MM.1S (cell line): Measurements from ENCODE around the gene EPHA7.

Source experiments
- DNase-seq: peaks from one replicate; pipeline ENCODE4 v3.0.0-alpha.2; 2015
- H2AFZ ChIP-seq: fragments of 300-600 bp; sonication (generic); 2 replicates; pipeline ENCODE4 v1.6.0; 2016; ENCODE audit warnings: antibody characterized with exemption, low read length
- H3F3A ChIP-seq: fragments of 300-600 bp; sonication (generic); 2 replicates; pipeline ENCODE4 v1.6.1; 2016; ENCODE audit warnings: mild to moderate bottlenecking, antibody characterized with exemption, low read length, moderate library complexity, mixed read lengths; ENCODE audit not compliant: insufficient read depth
- H3K27ac ChIP-seq: fragments of 300-600 bp; sonication (generic); 2 replicates; pipeline ENCODE4 v1.5.1; 2016; ENCODE audit warnings: mild to moderate bottlenecking, low read length
- H3K27me3 ChIP-seq: fragments of 300-600 bp; sonication (generic); replicated peaks from 2 replicates; pipeline ENCODE4 v1.6.0; 2016; ENCODE audit warnings: low read length; ENCODE audit not compliant: insufficient read depth
- H3K36me3 ChIP-seq: fragments of 300-600 bp; sonication (generic); replicated peaks from 2 replicates; pipeline ENCODE4 v1.6.1; 2016; ENCODE audit warnings: mild to moderate bottlenecking, low read length, mixed read lengths; ENCODE audit not compliant: insufficient read depth
- H3K4me1 ChIP-seq: fragments of 300-600 bp; sonication (generic); 2 replicates; pipeline ENCODE4 v1.6.1; 2016; ENCODE audit warnings: low read length, mixed read lengths
- H3K4me2 ChIP-seq: fragments of 300-600 bp; sonication (generic); 2 replicates; pipeline ENCODE4 v1.6.0; 2016; ENCODE audit warnings: low read depth, low read length
- H3K4me3 ChIP-seq: fragments of 300-600 bp; sonication (generic); 2 replicates; pipeline ENCODE4 v1.5.1; 2016; ENCODE audit warnings: low read length, mixed read lengths
- H3K79me2 ChIP-seq: fragments of 300-600 bp; sonication (generic); 2 replicates; pipeline ENCODE4 v1.6.1; 2016; ENCODE audit warnings: mixed run types, low read length, mixed read lengths
- H3K9ac ChIP-seq: fragments of 300-600 bp; sonication (generic); 2 replicates; pipeline ENCODE4 v1.6.1; 2016; ENCODE audit warnings: low read length, mixed read lengths
- H3K9me2 ChIP-seq: fragments of 300-600 bp; sonication (generic); replicated peaks from 2 replicates; pipeline ENCODE4 v1.6.1; 2016; ENCODE audit warnings: mild to moderate bottlenecking, low read length, mixed read lengths; ENCODE audit not compliant: insufficient read depth
- H3K9me3 ChIP-seq: fragments of 300-600 bp; sonication (generic); replicated peaks from 2 replicates; pipeline ENCODE4 v1.6.1; 2016; ENCODE audit warnings: mild to moderate bottlenecking, low read length, mixed read lengths; ENCODE audit not compliant: insufficient read depth
- H4K20me1 ChIP-seq: fragments of 300-600 bp; sonication (generic); 2 replicates; pipeline ENCODE4 v1.6.1; 2016; ENCODE audit warnings: mild to moderate bottlenecking, low read length, moderate library complexity, mixed read lengths; ENCODE audit not compliant: insufficient read depth
- EZH2 ChIP-seq: fragments of 300-600 bp; sonication (generic); optimal IDR thresholded peaks from 2 replicates; pipeline ENCODE3; 2017; ENCODE audit warnings: low read depth, mild to moderate bottlenecking, antibody characterized with exemption, low read length, mixed read lengths
- EZH2phosphoT487 ChIP-seq: fragments of 300-600 bp; sonication (generic); IDR thresholded peaks from 2 replicates; pipeline ENCODE4 v1.6.1; 2018; ENCODE audit warnings: antibody characterized with exemption, low read length
- TF ChIP-seq, protein P1 (sequence below): fragments of 300-600 bp; sonication (generic); IDR thresholded peaks from 2 replicates; pipeline ENCODE4 v1.5.1; 2016; ENCODE audit warnings: antibody characterized with exemption, low read length, mixed read lengths

The EPHA7 gene

DNA sequence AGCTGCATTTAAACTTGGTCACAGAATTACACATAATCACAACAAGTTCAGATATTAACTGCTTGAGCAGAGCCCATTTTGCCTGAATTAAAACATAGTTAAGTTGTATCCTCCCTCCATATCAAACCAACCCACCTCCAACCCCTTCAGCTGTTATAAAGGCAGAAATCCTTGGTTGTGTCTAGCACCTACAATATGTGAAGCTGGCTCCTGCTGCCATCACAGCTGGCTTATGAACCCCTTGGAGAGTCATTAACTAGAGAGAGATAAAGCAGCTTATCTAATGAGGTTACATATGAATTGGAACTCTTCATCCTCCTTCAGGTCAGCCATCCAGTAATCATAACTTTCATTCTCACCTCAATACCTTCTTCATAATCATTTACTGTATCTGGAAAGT lies 101.8 kb downstream of the EPHA7 start:
- H3K9ac ChIP-seq = no peak overlapping the region
- H3K4me3 ChIP-seq = no peak overlapping the region
- H3K27ac ChIP-seq = no peak overlapping the region
- no peaks in the 10 kb centered on the region for H3K27me3 ChIP-seq
- H2AFZ ChIP-seq = no peak overlapping the region
- H3K79me2 ChIP-seq = no peaks in the 10 kb centered on the region
- H3F3A ChIP-seq = no peaks in the 10 kb centered on the region
- DNase-seq = no peak
- no peaks in the 10 kb centered on the region for H4K20me1 ChIP-seq
- no peaks in the 10 kb centered on the region for H3K9me2 ChIP-seq
- no peaks in the 10 kb centered on the region for H3K4me1 ChIP-seq
- no peaks in the 10 kb centered on the region for H3K9me3 ChIP-seq
- no peaks in the 10 kb centered on the region for H3K36me3 ChIP-seq
- no peak for TF ChIP-seq EZH2phosphoT487
- TF ChIP-seq EZH2 = no peak
- TF ChIP-seq, protein P1, sequence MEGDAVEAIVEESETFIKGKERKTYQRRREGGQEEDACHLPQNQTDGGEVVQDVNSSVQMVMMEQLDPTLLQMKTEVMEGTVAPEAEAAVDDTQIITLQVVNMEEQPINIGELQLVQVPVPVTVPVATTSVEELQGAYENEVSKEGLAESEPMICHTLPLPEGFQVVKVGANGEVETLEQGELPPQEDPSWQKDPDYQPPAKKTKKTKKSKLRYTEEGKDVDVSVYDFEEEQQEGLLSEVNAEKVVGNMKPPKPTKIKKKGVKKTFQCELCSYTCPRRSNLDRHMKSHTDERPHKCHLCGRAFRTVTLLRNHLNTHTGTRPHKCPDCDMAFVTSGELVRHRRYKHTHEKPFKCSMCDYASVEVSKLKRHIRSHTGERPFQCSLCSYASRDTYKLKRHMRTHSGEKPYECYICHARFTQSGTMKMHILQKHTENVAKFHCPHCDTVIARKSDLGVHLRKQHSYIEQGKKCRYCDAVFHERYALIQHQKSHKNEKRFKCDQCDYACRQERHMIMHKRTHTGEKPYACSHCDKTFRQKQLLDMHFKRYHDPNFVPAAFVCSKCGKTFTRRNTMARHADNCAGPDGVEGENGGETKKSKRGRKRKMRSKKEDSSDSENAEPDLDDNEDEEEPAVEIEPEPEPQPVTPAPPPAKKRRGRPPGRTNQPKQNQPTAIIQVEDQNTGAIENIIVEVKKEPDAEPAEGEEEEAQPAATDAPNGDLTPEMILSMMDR = no peak
- H3K4me2 ChIP-seq = no peak overlapping the region

DNA sequence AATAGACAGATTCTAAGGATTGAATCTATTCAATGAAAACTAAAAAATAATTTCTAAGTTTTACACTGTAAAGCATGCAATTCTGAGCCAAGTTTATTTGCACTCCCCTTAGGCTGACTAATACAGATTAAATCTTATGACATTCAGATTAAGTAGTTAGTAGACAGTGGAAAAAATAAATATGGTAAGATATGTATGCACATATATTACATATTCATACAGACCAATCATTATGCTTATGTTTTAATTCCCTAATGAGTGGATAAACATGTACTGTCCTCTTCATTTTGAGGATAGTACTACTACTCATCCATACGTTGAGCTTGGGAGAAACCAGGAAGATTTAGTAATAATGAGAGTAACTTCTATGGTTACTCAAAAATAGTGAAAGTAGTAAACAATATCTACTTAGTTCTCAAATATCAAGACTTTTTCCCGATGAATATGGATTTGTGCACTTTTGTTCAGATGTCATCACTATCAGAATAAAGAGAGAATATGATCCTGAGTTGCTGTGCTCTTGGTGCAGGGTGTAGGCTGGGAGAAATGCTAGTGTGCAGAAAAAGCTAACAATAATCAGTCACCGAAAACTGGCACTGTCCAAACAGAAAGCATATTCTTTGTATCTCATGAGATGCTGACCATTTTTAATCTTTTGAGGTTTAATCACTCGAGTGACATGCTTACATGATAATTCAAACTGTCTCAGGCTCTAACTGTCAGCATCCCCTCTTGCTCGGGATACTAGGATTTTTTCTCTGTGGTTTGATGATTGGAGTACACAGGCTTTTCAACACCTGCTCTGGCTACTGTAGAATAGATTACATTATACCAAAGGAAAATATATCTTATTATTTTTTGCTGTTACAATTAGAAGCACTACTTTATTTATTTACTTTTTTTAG lies 111.6 kb downstream of the EPHA7 start:
- Histone ChIP-seq H3K27ac (no peak overlapping the region), H4K20me1 (no peaks in the 10 kb centered on the region), H3K9ac (no peak overlapping the region), H3K9me3 (no peaks in the 10 kb centered on the region), H3K9me2 (no peaks in the 10 kb centered on the region), H3K27me3 (no peaks in the 10 kb centered on the region), H3K36me3 (no peaks in the 10 kb centered on the region), H3K79me2 (no peaks in the 10 kb centered on the region), H3F3A (no peaks in the 10 kb centered on the region), H3K4me3 (no peak overlapping the region), H2AFZ (no peak overlapping the region), H3K4me2 (no peak overlapping the region), H3K4me1 (no peaks in the 10 kb centered on the region)
- DNase-seq = no peak
- TF ChIP-seq, protein P1 = no peak
- TF ChIP-seq EZH2phosphoT487 = no peak

DNA sequence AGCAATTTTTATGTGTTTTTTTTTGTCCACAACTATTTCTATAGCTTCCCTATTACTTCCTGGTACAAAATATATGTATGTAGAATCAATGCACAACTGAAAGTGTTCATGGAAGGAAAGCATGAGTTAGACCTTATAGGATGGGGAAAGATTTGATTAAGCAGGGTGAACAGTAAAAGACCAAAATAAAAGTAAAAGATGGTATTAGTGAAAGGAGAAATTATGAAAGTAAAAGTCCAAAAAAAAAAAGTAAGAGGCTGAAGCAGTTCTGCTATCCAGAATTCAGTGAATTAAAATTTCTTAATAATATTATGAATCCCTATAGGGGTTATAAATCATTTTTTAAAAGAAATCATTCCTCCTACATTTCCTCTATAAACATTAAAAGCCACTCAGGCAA lies 114.3 kb downstream of the EPHA7 start:
- Histone ChIP-seq H3K4me3 (no peak overlapping the region), H2AFZ (no peak overlapping the region), H3K9ac (no peak overlapping the region), H3K79me2 (no peaks in the 10 kb centered on the region), H3K27ac (no peak overlapping the region), H3K4me2 (no peak overlapping the region), H3K27me3 (no peaks in the 10 kb centered on the region), H3F3A (no peaks in the 10 kb centered on the region), H3K4me1 (no peaks in the 10 kb centered on the region), H3K36me3 (no peaks in the 10 kb centered on the region), H3K9me3 (no peaks in the 10 kb centered on the region), H4K20me1 (no peaks in the 10 kb centered on the region), H3K9me2 (no peaks in the 10 kb centered on the region)
- DNase-seq = no peak
- no peak for TF ChIP-seq EZH2phosphoT487
- TF ChIP-seq EZH2 = no peak
- TF ChIP-seq, protein P1 = no peak
